RPMI8226 (cell line): Measurements from ENCODE around the gene PRKCA.
A peak's percentile ranks its signal among the peaks of the same experiment; 100 is the strongest.
"Not testable (repeated sequence)": the region's sequence is repeated elsewhere in the genome, so short reads cannot be mapped to it uniquely, and the experiment has no call there.

Experiments
- DNase-seq: peaks from one replicate; pipeline ENCODE4 v3.0.0-alpha.2; 2015

PRKCA gene

DNA sequence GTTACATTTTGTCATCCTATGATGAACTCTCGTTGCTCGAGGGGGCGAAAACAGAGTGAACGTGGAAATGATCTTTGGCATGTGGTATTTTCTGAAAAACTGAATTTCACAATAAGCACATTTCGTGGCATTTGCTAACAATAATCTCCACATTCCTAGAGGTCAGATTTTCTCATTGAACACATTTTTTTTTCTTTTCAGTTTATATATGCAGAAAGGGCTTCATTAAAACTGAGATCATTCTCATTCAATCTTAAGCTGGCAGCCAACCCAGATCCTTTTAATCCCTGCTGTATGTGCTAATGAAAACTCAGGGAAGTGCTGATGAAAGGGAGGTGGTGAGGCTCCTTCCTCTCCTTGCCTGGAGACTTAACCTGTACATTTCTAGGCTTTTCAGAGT, 52.6 kb downstream of the PRKCA start:
- no peak for DNase-seq

DNA sequence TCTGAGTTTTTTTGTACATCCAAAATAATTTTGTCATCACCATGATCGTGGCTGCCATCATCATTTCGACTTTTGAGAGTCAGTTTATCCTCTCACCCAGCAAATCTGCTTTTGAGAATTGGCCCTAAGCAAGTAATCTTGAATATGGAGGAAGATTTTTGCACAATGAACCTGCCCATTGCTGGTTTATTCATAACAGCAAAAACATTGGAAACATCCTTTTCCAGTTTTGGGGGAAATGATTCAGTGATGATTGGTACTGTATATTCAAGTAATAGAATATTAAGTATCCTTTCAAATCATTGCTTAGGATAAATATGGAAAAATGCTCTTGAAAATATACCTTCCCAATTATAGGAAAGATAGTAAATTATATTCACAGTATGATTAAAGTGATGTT, 53.1 kb downstream of the PRKCA start:
- DNase-seq: no peak

DNA sequence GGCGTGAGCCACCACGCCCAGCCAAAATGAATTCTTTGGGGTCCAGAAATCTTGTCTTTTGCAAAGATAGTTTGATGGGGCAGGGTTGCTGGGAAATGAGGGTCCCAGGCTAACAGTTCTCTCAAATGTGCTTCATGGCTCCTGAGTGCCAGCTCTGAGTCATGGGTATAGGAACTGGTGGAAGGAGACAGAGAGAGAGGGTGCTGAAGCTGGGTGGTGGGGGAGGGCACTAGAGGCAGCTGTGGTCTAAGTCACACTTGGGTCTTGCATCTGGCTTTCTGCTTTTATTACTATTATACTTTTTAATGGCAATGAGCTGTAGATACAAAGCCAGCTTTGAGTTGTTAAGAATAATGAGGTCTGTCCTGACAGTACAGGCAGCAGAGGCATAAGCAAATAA, 54.6 kb downstream of the PRKCA start:
- DNase-seq: no peak

DNA sequence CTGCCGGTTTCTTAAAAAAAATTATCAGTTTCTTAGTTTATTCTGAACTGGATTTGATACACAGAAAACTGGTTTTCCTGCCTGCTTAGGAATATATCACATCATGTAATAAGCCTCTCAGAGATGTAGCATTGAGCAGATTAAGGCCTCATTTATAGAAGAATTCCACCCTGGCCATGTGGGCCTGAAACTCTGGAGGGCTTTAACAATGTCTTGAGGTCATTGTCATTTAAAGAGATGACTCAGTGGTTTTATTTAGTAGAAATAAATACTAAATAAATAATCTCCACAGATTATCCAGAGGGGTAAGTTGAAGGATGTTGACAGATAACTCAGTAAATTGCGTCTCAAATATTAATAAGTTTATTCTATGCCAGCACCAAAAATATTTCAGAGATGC, 56.9 kb downstream of the PRKCA start:
- no peak for DNase-seq

DNA sequence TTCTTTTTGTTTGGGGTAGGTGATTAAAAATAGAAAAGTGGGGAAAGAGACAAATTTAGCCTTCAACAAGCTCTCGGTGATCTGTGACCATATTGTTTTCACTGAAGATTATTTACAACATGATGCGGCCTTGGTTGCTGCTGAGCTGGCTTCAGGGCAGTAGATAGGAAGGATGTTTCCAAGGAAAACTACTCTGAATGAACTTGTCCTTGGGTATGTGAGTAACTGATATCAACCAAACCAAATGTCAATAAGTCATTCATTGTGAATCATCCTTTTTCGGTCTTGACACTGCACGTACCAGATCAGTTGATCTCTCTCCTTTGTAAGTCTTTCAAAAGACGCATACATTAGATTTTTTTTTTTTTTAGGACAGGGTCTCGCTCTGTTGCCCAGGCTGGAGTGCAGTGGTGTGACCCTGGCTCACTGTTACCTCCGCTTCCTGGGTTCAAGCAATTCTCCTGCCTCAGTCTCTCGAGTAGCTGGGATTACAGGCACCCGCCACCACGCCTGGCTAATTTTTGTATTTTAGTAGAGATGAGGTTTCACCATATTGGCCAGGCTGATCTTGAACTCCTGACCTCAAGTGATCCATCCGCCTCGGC, 58.6 kb downstream of the PRKCA start:
- DNase-seq: not testable (repeated sequence)

DNA sequence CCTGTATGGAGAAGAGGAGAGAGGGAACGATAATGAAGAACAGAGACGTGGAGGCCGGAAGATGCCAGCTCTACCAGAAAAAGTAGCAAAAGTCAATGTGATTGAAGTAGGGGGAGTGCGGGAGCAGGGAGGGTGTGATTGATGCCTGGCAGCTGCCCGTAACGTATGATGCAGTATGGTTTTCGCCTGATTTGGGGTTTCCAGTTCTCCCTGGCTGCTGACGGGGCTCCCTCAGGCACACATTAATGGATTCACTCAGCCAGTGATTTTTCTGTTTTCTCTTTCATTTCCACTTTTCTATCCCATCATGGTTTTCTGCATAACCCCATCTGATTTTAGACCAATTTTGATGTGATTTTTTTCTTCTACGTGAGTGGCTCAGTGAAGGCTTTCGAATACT, 62.1 kb downstream of the PRKCA start:
- no peak for DNase-seq

DNA sequence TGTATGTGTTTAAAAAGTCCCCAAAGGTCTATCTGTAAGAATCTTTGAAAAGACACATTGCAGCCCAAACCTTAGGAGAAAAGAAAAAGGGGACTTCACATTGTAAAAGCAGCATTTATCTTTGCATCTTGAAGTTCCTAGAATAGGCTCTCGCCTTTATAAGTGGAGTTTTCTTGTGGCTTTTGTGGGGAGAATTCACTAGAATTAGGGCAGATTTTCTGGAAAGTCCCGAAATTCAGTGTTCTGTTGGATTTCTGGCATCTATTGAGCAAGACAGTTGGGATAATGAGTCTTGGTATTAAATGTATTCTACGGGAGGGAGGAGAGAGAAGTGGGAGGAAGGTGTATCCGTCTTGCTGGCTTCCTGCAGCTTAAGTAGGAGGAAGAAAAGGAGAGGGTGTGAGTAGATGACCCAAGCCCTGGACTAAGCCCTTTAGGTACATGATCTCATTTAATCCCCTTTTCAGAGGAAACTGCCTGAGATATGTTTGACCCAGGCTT, 62.6 kb downstream of the PRKCA start:
- no peak for DNase-seq

DNA sequence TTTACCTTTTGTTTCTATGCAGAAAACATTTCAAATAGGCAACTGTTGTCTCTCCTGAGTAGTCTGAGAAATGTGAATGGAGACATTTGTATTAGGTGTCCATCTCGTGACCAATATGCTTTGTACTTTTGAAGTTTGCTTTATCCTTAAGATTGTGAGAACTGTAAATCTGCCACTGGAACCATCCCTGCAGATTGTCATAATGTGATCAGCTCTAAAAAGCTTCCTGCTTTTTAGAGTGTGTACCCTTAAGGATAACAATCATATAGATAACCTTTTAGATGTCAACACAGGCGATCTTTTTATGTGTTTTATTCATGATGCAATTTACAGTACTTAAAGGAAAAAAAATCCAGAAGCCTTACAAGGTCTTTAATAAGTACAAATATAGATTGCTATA, 63.5 kb downstream of the PRKCA start:
- no peak for DNase-seq

DNA sequence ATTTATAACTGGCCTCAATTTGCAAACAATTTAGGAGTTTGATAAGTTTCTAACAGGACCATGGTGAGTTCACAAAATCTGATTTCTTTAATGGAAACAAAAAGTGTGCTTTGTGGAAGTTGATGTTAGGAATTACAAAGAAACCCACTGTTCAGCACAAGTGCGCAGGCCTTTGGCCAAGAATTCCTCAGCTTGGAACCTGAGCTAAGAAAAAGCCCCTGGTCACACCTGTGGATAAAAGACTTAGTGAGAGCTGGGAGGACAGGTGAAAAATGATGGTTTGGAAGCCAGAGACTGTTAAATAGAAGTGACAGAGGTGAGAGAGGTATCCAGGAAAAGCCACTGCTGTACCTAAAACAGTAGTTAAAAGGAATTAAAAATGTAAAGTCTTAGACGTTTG, 64.7 kb downstream of the PRKCA start:
- DNase-seq: no peak

DNA sequence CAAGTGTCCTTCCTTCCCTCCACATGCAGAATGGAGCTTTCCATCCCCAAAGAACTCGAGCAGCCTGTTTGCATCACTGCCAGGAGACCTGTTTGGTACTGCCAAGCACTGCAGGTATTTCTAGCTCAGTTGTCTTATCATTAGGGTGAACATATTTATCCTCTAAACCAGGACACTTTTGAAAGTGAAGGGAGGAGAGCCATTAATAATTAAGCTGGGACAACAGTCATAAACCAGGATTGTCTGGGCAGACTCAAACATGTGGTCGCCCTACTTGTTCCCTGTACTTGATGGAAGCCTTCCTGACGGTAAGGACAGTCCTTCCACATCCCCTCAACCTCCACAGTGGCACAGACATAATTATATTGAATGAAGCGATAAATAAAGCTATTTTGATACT, 67.4 kb downstream of the PRKCA start:
- DNase-seq: no peak

DNA sequence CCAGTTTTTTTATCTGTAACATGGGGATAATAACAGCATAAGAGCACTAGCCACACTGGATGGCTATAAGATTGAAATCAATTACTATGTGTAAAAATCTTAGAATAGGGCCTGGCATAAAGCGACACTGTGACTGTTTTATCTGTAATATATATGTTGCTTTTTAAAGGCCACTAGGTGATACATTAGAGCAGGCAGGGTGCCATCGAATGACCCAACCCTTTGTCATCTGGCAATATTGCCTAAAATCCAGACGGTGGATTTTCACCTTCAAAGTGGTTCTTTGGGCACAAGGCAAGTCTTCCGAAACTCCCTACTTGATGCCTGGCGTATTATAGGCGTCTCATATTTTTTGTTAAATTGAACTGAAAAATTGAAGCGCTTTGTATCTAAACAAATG, 69.1 kb downstream of the PRKCA start:
- DNase-seq: no peak

DNA sequence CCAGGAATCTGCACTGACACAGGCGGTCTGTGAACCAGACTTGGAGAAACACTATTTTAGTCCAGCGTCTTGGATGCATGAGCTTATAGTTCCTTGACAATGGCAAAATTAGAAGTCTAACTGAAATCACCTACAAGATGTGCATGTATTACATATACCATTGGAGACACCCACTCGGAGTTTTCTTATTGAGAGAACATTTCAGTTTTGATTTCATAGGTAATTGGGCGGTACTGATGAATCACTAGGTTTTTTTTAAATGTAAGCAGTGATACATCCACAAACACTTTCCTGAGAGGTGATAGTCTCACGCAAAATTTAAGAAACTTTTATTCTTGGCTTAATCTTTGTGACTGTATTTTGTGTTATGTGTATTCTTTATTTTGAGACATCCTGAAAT, 69.8 kb downstream of the PRKCA start:
- no peak for DNase-seq

DNA sequence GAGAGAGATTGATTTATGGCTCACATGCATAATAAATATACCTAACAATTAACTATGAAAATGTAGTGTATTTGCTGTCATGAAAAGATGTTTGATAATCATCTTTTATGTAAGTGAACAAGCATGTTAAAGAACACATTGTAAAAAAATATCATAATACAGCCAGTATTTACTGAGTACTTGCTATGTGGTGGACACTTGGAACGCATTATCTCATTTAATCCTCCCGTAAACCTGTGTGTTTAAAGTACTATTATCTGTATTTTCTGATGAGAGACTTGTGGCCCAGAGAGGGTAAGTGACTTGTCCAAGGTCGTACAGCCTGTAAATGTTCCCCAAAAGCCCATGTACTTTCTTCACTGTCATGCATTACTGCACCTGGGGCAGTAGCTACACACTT, 70.7 kb downstream of the PRKCA start:
- no peak for DNase-seq

DNA sequence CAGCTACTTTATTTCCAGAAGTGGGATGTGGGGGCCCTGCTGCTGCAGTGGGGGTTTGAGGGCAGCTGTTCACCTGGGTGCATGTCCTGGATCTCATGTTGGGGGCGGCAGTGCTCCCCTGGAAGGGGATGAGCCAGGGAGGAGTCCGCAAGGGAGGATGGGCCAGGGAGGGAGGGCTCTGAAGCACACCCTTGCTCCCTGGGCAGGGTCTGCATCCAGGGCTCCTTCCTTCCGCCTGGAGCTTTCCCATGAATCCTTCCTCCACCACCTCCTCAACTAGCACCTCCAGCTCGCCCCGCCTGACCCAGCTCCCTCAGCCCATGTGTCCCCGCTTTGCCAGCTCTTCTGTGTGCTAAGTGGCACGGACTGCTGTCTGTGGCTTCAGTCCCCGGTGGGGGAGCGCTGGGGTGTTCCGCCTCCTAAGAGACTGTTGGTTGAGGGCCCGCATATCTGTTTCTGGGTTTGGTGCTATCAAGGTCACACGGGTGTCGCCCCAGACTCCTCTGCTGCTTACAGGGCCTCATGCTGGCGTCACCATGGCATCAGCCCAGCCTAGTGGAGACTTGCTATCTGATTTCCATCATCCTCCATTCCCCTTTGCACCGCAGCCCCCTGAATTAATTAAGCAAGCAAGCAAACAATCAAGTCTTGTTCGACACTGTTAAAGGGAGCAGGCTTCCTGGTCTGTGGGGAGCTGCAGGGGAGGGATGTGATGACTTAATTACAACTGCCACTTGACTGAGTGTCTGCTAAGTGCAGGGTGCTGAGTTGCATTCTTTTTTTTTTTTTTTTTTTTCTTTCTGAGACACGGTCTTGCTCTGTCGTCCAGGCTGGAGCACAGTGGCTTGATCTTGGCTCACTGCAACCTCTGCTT, 71.8 kb downstream of the PRKCA start:
- DNase-seq: peak; percentile 8

DNA sequence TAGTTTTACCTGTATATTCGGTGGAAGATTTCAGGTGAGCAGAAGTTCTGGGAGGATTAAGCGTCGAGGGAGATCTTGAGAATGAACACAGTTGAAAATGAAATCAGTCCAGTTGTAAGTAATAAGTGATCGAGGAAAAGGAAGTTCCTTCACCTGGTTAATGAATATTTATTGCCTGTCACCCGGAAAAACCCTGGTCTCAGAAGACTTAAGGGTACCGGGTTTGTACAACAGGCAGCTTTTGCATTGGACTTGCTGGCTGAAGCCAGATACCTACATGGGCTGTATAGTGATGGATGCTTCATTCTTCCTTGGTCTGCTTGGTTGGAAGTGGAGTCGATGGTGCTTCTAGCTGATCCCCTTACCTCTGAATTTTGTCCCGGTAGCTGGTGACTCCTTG, 72.7 kb downstream of the PRKCA start:
- no peak for DNase-seq

DNA sequence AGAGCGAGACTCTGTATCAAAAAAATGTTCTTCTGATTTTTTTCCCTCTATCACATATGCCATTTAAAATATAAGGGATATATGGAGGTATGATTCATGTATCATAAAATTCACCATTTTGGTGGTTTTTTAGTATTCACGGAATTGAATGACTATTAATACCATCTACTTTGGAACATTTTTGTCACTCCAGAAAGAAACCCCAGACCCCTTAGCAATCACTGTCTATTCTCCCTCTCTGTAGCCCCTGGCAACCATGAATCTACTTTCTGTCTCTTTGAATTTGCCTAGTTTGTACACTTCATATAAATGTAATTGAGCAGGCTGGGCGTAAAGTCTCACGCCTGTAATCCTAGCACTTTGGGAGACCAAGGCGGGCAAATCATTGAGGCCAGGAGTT, 75.9 kb downstream of the PRKCA start:
- DNase-seq: no peak

DNA sequence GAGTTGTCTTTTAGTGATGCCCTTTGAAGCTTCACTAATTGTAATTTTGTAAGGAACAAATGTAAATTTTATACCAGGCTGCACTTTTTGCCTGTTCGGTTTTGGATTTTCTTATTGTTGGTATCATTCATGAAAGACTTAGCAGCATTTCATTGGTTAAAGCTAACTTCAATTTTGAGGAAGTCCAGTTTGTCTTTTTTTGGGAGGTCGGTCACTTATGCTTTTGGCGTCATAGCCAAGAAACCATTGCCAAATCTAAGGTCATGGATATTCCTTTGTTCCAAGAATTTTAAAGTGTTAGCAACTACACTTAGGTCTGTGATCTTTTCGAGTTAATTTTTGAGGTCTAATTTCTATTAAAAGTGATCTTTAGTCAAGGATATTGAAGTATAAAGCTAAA, 77.1 kb downstream of the PRKCA start:
- DNase-seq: no peak

DNA sequence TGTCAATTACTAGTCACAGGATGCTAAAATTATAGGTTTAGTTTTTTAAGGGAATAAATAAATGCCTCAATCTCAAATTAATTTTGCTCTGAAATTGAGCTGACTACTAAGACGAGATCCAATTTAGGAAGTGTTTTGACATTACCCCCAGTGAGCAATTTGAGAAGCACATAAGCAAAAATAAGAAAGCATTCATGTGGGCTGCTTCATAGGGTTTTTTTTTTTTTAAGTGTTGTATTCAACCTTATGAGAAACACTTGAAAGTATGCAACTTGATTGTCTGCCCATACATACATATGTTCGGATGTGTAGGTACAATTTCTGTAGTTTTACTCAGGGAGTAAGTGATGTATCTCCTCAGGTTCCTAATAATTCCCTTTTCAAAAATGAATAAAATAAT, 77.6 kb downstream of the PRKCA start:
- no peak for DNase-seq

DNA sequence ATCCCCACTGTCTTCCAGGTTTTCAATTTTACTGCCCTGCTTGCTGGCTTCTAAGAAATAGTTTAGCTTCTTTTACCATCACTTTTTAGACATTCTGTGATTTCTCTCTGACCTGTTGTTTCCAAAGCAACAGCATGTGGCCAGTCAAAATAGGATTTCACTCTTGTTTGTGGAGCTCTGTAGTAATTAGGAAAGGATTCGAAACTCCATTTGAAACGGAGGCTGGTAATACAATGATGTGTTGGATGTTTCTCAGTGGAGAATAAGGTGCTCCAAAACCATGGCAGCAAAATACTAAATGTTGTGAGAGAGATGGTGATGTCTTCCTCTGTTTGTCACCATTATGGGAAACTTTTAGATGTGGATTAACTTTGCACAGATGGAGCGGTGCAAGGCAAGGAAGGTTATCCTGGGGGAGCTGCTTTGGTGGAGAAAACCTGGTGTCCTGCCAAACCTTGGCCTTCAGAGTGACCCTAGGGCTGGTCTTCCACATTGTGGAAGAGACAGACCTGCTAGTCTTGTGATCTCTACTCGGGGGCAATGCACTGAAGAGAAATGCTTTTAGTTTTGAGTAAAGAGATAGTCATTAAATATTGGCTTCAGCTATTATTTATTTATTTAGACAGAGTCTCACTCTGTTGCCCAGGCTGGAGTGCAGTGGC, 79.4 kb downstream of the PRKCA start:
- no peak for DNase-seq

DNA sequence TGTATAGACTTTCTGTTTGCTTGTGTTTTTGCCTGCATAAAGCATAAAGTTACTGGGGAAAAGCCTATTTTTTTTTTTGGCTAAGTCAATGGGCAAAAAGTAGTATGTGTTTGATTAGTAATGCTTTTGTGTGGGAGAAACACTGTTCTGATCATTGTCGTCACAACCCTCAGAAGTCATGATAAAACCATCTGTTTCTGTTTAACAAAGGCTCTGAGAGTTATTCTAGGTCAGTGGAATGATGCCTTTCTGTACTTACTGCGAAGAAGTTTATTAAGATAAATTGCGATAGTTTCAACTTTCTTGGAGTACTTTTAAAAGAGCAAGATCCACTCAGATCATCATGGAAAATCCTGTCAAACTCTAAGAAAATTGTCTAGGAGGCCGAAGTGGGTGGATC, 80.9 kb downstream of the PRKCA start:
- DNase-seq: no peak

DNA sequence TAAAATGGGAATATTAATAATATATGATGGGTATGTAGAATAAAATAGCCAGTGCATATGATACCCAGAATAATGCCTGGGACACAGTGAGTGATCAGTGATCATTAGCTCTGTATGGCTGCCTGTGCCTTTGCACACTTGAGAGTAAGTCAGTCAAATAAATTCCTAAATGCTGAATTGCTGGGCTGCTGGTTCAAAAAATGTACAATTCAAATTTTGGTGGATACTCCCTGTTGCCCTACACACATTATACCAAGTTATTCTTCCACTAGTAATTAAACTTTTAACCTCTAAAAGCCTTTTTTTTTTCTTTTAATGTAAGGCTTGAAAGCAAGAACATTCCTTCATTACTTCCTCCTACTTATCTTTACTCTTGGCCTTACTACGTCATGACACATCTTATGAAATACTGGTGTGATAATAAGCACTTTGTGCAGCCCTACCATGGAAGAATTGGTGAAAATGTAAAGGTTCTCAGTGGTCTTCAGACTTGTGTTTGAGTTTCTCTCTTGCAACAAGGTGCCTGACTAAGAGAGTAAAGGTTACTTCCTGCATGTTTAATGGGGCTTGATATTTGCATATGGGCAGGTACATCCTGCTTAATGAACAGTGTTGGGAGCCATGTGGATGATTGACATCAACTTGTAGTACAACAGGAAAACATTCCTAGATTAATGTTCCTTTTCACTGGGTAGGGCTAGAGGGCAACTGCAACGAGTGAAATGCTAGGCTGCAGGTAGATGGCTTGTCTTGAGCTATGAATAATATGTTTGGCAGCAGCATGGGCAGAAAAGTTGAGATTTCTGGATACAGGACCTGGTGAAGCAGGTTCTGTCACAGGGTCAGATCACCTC, 84.3 kb downstream of the PRKCA start:
- no peak for DNase-seq

DNA sequence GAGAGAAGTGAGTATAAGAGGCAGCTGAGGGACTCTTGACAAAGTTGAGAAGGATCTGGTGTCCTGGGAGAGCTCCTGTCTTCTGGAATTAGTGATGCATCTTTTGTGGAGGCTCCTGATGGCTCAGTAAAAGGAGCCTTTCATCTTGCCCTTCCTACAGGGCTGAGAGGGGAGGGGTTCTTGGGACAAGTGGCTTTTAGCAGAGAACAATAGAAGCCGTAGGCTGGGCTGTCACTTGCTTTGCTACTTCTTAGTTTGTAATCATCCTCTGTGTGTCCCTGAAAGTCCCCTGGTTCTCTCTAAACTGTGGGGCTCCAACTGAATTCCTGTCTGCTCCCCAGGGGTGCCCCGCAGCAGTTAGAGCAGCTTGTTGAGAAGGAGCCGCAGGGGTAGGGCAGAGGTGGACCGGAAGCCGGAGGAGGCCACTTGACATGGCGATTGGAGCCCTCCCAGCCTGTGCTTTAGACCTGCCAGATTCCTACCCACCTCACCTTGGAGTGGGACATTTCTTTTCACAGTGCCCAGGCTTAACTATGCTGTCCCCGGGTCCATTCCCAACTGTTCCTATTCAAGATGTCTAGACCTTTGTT, 85.1 kb downstream of the PRKCA start:
- DNase-seq: no peak
